Neuron (in vitro differentiated cells): ENCODE measurements around the gene BICRA.
"Not testable (repeated sequence)": the region's sequence is repeated elsewhere in the genome, so short reads cannot be mapped to it uniquely, and the experiment has no call there.

Experiments
- H2AFZ ChIP-seq: one replicate; pipeline ENCODE4 v1.6.1; 2013; ENCODE audit warnings: low read depth, mild to moderate bottlenecking, inconsistent platforms, low read length, moderate library complexity
- H3K27me3 ChIP-seq: one replicate; pipeline ENCODE4 v1.6.1; 2013; ENCODE audit warnings: low read length; ENCODE audit not compliant: insufficient read depth
- H3K36me3 ChIP-seq: one replicate; pipeline ENCODE4 v1.6.1; 2013; ENCODE audit warnings: low read length; ENCODE audit not compliant: insufficient read depth
- H3K4me1 ChIP-seq: one replicate; pipeline ENCODE4 v1.6.1; 2013; ENCODE audit warnings: low read length; ENCODE audit not compliant: insufficient read depth
- H3K4me3 ChIP-seq: 2 replicates; pipeline ENCODE4 v1.5.1; 2013; ENCODE audit warnings: mild to moderate bottlenecking, low read length, moderate library complexity
- H3K9me3 ChIP-seq: one replicate; pipeline ENCODE4 v1.6.1; 2013; ENCODE audit warnings: low read length

Gene BICRA

GRCh38 chr19:47730521-47730889 lies 121.6 kb downstream of the BICRA start:
- Histone ChIP-seq H3K4me1 (no peaks in the 10 kb centered on the region), H3K27me3 (peaks cover 13% of the 10 kb centered on the region), H3K4me3 (no peak overlapping the region), H2AFZ (no peak overlapping the region), H3K9me3 (no peaks in the 10 kb centered on the region), H3K36me3 (no peaks in the 10 kb centered on the region)

GRCh38 chr19:47730910-47731309 lies 122.0 kb downstream of the BICRA start:
- no peaks in the 10 kb centered on the region for H3K9me3 ChIP-seq
- H3K4me1 ChIP-seq = no peaks in the 10 kb centered on the region
- H2AFZ ChIP-seq = no peak overlapping the region
- peaks cover 13% of the 10 kb centered on the region for H3K27me3 ChIP-seq
- no peaks in the 10 kb centered on the region for H3K36me3 ChIP-seq
- no peak overlapping the region for H3K4me3 ChIP-seq

GRCh38 chr19:47735131-47735530 lies 126.2 kb downstream of the BICRA start:
- Histone ChIP-seq H3K27me3 (peaks cover 4% of the 10 kb centered on the region), H3K36me3 (no peaks in the 10 kb centered on the region), H2AFZ (no peak overlapping the region), H3K4me3 (no peak overlapping the region), H3K9me3 (no peaks in the 10 kb centered on the region), H3K4me1 (no peaks in the 10 kb centered on the region)

- Histone ChIP-seq H3K9me3 (no peaks in the 10 kb centered on the region), H3K4me1 (no peaks in the 10 kb centered on the region), H3K36me3 (no peaks in the 10 kb centered on the region), H2AFZ (no peak overlapping the region), H3K27me3 (no peaks in the 10 kb centered on the region), H3K4me3 (no peak overlapping the region)
These were observed 132.1 kb downstream of the BICRA start for GRCh38 chr19:47740866-47741519.

- Histone ChIP-seq H3K4me3 (no peak overlapping the region), H3K36me3 (peaks cover under 1% of the 10 kb centered on the region), H2AFZ (no peak overlapping the region), H3K27me3 (no peaks in the 10 kb centered on the region), H3K9me3 (no peaks in the 10 kb centered on the region), H3K4me1 (peaks cover 2% of the 10 kb centered on the region)
These were observed 132.7 kb downstream of the BICRA start for GRCh38 chr19:47741544-47742140.

- no peaks in the 10 kb centered on the region for H3K27me3 ChIP-seq
- H3K4me1 ChIP-seq = peaks cover 2% of the 10 kb centered on the region
- H3K36me3 ChIP-seq = peaks cover 7% of the 10 kb centered on the region
- H2AFZ ChIP-seq = peak overlapping the region; percentile 31
- no peak overlapping the region for H3K4me3 ChIP-seq
- H3K9me3 ChIP-seq = no peaks in the 10 kb centered on the region
These were observed 133.7 kb downstream of the BICRA start for GRCh38 chr19:47742634-47743033.

- Histone ChIP-seq H3K9me3 (no peaks in the 10 kb centered on the region), H2AFZ (peak within 1 kb of the TSS; percentile 91), H3K4me3 (peak within 1 kb of the TSS; percentile 81), H3K27me3 (no peaks in the 10 kb centered on the region), H3K36me3 (peaks cover 28% of the 10 kb centered on the region), H3K4me1 (peaks cover 2% of the 10 kb centered on the region)
These were observed 136.3 kb downstream of the BICRA start, which contains the start of gene NOP53 for GRCh38 chr19:47745010-47745901. Gene NOP53, plus strand, starts transcription at chr19:47745546. Its CDS starts 14 bp downstream, at chr19:47745560.

- not testable (repeated sequence) for H2AFZ ChIP-seq, H3K27me3 ChIP-seq, H3K4me1 ChIP-seq, H3K9me3 ChIP-seq
- peaks cover 37% of the 10 kb centered on the region for H3K36me3 ChIP-seq
- peak overlapping the region; percentile 81 for H3K4me3 ChIP-seq
These were observed 137.2 kb downstream of the BICRA start for GRCh38 chr19:47746129-47746528.

GRCh38 chr19:47749326-47749725 lies 140.4 kb downstream of the BICRA start:
- Histone ChIP-seq H3K9me3 (no peaks in the 10 kb centered on the region), H3K36me3 (peaks cover 65% of the 10 kb centered on the region), H3K4me3 (no peak overlapping the region), H3K4me1 (peaks cover 2% of the 10 kb centered on the region), H3K27me3 (no peaks in the 10 kb centered on the region), H2AFZ (no peak overlapping the region)

- no peaks in the 10 kb centered on the region for H3K27me3 ChIP-seq
- H2AFZ ChIP-seq = no peak overlapping the region
- H3K9me3 ChIP-seq = no peaks in the 10 kb centered on the region
- peaks cover 2% of the 10 kb centered on the region for H3K4me1 ChIP-seq
- no peak overlapping the region for H3K4me3 ChIP-seq
- H3K36me3 ChIP-seq = peaks cover 78% of the 10 kb centered on the region
These were observed 141.8 kb downstream of the BICRA start for GRCh38 chr19:47750752-47751151.

- no peaks in the 10 kb centered on the region for H3K4me1 ChIP-seq
- H2AFZ ChIP-seq = no peak overlapping the region
- H3K4me3 ChIP-seq = no peak overlapping the region
- H3K27me3 ChIP-seq = no peaks in the 10 kb centered on the region
- peaks cover 90% of the 10 kb centered on the region for H3K36me3 ChIP-seq
- no peaks in the 10 kb centered on the region for H3K9me3 ChIP-seq
These were observed 143.7 kb downstream of the BICRA start for GRCh38 chr19:47752440-47753211.
